GM12891 (cell line): ENCODE data around the gene BAHCC1.

Source experiments
- PAX5 ChIP-seq: IDR thresholded peaks from 2 replicates; pipeline ENCODE4 v1.6.1; 2011; ENCODE audit warnings: low read length, moderate library complexity, mild to moderate bottlenecking; ENCODE audit not compliant: insufficient read depth, severe bottlenecking
- POLR2A ChIP-seq: IDR thresholded peaks from 2 replicates; pipeline ENCODE4 v1.6.1; 2011; ENCODE audit warnings: low read depth, low read length, control low read depth
- POLR2AphosphoS5 ChIP-seq: IDR thresholded peaks from 2 replicates; pipeline ENCODE4 v1.6.1; 2011; ENCODE audit warnings: low read depth, low read length, control low read depth
- TAF1 ChIP-seq: IDR thresholded peaks from 2 replicates; pipeline ENCODE4 v1.6.1; 2011; ENCODE audit warnings: low read depth, low read length, control low read depth

DNA sequence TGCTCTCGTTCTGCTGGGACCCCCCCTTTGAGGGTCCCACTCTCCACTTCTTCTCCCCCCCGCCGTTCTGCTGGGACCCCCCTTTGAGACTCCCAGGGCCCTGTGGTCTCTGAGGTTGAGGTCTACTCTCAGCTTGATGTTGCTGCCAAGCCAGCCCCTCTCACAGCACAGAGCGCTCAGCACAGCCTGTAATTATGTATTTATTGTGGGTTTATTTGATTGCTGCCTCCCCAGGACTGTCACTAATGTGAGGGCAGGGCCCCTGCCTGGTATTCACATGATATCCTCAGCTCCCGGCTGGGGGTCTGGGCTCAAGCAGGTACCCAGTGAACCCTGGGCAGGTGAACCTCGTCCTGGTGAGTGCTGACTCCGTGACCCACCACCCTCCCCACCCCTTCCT is 81.9 kb downstream of the BAHCC1 start:
- no peak for TF ChIP-seq POLR2A
- TF ChIP-seq TAF1: no peak
- no peak for TF ChIP-seq POLR2AphosphoS5
- TF ChIP-seq PAX5: no peak
